ENCODE measurements around the gene HEBP1.
"Not testable (repeated sequence)": the region's sequence is repeated elsewhere in the genome, so short reads cannot be mapped to it uniquely, and the experiment has no call there.

Gene HEBP1, protein sequence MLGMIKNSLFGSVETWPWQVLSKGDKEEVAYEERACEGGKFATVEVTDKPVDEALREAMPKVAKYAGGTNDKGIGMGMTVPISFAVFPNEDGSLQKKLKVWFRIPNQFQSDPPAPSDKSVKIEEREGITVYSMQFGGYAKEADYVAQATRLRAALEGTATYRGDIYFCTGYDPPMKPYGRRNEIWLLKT

DNA sequence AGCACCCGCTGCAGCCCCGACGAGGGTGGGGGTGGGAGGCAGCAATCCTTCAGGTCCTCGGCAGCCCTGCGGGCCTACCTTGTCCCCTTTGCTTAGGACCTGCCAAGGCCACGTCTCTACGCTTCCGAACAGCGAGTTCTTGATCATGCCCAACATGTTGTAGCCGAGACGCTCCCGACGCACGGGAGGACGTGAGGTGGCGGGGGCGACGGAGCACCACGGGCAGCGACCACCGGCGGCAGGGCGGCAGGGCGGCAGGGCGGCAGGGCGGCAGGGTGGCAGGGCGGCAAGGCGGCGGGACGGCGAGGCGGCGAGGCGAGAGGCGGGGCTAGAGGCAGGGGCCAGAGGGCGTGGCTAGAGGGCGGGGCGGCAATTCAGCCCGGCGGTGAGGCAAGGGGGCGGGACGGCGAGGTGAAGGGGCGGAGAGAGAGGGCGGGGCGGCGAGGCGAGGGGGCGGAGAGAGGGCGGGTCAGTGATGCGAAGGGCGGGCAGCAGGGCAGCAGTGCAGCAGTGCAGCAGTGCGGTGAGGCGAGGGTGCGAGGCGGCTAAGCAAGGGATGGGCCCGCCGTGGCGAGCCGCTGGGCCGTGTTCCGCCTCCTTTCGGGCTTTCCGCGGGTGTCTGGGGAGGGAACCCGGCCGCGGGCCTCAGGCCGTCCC is at the start of gene HEBP1:
HEBP1 (minus strand) TSS at position 307 of the 657 bp plus-strand sequence; CDS start at position 156, 151 bp downstream.
- no peak for FAIRE-seq

DNA sequence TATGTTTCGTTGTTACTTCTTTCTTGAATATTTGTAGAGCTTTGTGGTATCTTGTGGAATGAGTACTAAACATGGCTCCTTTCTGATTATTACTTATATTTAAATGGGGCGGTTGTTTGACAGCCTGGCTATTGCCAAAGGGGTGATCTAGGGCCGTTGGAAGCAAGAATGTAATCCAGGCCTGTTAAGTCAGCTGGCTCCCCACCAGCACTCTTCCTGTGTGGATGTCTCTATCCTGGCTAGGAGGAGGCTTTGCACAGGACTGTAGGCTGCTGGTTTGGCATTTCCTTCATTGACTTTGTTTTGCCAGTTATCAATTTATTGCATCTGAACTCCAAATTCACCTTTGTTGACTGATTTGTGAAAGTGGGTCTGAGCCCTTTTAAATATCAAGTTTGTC is 49.8 kb upstream of the HEBP1 start:
- no peak for FAIRE-seq

DNA sequence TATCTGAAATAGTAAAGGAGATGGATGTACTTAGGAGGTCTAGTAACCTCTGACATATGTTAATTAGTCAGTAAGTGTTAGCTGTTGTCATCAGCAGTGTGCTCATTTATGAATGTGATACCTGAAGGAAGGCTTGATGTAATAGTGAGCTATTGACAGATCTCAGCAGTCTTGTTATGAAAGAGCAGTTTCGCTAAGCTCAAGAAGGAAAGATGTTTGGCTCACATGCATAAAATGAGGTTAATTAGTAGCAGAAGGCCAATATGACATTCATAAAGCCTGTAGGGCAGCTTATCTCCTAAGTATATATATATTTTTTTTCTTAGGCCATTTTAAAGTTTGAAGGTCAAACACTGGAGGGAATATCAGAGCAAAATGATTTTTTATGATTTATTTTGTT is 46.9 kb upstream of the HEBP1 start:
- no peak for FAIRE-seq

DNA sequence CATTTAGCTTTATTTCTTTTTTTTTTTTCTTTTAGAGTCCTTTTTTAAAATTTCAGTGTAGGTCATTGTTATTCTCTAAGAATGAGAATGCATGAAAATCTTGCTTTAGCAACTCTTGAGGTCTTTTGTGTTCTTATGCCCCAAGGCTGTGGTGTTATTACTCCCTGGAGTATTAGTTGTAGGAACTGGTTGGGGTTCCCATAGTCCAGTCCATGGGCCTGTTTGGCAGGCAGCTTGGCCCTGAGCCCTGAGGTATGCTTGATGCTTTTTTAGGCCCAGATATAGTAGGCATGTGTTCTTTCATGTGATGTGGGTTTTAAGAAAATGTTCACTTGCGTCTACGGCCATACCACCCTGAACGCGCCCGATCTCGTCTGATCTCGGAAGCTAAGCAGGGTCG is 45.8 kb upstream of the HEBP1 start:
- no peak for FAIRE-seq

DNA sequence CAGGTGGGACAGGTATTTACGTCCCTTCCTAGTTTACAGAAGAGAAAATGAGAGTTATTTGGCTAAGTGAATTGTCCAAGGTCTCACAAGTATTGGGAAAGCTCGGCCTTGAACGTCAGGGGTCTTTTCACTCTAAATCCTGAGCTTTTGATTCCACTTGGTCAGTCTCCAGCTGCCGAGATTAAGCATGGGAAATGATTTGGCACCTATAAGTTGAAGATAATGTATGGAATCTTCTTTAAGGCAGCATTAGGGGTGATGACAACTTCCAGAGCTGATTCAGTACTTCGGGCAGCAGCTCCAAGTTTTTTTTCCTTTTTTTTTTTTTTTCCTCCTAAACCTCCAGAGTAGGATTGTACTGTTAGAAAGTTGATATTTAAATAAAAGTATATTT is 44.8 kb upstream of the HEBP1 start:
- FAIRE-seq, result no peak

DNA sequence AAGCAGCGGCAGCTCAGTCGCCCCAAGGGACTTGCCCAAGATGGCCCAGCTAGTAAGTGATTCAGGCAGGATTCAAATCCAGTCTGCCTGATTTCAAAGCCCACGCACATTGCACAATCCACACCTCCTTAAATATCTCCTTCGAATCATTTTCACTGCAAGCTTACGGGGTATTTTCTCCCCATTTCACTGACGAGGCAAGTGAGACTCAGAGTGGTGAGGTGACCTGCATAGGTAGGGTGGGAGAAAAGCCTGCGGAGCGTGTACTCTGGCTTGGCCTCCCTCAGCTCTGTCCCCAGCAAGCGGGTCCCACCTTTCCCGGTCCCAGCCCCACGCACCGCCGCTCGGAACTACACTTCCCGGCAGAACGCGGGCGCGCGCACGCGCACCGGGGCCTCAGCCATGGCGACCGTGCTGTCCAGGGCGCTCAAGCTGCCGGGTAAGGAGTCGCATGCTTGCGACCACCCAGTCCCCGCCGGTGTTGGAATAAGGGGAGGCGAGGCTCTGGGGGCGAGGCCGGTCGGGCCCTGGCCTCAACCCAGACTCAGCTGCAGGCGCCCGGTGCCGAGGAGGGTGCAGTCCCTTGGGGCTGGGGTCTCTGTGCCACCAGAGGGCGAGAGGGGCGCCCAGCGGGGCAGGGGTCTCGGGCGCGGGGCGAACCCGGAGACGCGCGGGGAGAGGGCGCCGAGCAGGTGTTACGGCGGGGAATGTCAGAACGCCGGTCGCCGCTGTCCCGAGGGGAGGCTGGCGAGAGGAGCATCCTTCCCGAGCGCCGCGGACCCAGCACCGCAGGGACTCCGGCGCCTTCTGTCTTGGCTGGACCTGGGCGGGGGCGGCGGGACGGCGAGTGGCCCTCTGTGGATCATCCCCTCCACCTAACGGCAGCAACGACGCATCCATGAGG is 44.2 kb upstream of the HEBP1 start, which contains the start of gene FAM234B:
FAM234B (plus strand) TSS at position 380 of the 904 bp plus-strand sequence; CDS start at position 403, 23 bp downstream.
- FAIRE-seq, result no peak

DNA sequence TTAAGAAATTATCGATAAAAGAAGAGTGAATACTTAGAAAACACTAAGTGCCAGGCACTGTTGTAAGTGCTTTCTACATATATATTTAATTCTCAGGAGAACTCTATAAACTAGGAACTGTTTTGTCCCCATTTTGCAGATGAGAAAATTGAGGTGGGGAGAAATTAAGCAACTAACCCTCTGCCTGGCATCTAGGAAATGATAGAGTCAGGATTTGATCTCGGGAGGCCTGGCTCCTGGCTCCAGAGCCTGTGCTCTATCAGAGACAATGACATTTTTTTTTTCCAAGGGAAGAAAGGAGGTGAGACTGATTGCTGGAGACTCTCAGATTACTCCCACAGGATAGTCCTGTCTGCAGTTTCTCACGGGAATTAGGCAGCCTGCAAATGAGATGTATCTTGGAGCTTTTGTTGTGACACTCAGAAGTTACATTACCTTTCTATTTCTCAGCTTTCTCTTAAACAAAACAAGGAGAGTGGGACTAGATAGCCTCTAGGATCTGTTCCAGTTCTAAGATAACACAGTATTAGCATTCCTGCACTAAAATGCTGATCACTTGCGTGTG is 42.7 kb upstream of the HEBP1 start:
- no peak for FAIRE-seq

DNA sequence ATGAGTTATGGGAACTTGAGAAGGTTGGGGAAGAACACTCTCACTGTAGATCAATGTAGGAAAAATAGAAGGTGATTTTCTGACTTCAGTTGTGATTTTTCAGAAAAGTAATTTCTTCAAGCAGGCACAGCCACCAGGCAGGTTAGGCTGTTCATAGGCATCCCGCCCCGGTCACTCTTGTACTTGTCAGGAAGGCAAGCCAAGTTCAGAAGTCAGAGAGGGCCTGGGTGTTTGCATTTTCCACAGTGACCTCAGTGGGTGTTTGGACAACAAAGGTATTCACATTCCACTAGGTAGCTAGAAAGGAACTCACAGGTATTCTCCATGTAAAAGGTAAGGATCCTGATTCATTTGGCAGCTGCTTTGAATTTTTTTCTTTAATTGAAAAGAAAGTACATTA is 41.2 kb upstream of the HEBP1 start:
- no peak for FAIRE-seq

DNA sequence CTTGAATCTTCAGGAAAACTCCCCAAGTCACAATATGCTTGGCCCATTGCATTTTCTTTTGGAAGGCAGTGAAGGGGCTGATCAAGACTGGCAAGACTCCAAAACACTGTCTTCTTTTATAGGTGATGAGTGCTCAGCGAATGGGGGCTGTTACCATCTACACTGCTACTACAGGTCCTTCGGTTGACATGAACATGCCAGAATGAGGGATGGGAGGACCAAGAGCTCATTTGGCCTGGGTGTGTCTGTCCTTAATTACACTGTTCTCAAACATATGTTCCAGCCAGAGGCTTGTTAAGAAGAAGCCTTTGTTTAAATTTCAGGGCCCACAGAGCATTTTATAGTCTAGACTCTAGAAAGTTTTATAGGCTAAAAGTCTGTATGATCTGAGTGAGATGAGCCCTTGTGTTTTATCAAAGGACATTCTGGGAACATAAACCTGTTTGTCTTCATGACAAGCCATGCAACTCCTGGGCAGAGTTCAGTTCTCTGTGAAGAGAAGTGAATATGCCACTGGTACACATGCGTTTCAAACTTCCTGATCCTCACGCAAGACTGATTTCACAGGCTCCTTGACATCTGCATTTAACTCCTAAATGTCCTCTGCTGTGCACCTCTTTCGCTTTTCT is 39.4 kb upstream of the HEBP1 start:
- FAIRE-seq, result no peak

DNA sequence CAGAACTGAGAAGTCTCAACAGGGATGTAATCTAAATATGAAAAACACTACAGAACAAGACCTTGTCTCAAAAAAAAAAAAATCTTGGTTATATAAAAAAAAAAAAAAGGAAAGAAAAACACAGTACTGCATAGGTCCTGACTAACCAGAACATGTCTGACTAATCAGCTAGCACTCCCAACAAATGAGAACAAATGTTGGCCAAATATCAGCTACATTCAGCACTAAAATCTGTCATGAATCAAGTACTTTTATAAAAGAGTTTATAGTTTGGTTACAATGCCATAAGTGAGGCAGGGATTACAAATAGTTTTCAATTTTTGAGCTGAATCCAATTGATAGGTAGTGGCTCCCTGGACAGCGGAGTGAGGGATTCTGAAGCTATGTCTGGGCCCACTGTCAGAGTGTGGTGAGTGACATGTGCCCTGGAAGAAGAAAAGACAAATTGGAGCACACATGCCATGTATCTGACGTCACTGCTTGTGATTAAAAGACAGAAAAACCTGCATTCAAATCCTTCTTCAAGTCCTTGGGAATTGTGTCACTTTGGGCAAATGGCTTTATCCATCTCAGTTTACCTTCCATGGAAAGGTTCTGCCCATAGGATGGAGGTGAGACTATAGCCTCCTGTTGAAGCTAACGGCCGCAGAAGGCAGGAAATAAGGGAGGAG is 38.6 kb upstream of the HEBP1 start:
- no peak for FAIRE-seq

DNA sequence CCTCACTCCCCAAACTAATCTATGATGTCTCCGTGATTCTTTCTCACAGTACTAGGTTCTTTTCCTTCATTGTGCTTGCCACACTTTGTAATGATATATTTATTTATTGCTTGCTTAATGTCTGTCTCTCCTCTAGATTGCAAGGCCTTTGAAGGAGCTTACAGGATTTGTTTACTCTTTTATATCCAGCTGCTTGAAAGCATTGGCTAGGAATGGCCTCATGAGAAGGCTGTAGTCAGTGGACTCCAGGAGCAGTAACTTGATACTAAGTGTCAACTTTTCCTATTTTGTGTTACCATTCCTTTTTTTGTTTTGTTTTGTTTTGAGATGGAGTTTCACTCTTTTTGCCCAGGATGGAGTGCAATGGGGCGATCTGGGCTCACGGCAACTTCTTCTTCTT is 36.8 kb upstream of the HEBP1 start:
- no peak for FAIRE-seq

DNA sequence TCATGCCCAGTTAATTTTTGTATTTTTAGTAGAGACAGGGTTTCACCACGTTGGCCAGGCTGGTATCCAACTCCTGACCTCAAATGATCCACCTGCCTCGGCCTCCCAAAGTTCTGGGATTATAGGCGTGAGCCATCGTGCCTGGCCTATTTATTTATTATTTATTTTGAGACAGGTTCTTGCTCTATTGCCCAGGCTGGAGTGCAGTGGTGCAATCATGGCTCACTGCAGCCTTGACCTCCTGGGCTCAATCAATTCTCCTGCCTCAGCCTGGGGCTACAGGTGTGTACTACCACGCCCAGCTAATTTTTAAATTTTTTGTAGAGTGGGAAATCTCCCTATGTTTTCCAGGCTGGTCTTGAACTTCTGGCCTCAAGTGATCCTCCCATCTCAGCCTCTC is 35.3 kb upstream of the HEBP1 start:
- not testable (repeated sequence) for FAIRE-seq

DNA sequence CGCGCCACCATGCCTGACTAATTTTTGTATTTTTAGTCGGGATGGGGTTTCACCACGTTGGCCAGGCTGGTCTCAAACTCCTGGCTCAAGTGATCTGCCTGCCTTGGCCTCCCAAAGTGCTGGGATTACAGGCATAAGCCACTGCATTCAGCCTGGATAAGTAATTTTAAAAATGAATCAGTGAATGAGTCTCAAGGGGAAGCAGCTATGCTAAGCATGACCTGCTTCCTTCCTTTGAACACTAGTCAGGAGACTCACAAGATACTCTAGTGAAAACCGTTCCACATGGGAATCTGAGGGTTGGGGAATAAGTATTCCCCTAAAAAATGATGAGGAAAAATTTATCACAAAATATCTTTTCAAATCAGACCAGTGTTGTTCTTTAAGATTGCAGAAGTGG is 33.4 kb upstream of the HEBP1 start:
- no peak for FAIRE-seq

DNA sequence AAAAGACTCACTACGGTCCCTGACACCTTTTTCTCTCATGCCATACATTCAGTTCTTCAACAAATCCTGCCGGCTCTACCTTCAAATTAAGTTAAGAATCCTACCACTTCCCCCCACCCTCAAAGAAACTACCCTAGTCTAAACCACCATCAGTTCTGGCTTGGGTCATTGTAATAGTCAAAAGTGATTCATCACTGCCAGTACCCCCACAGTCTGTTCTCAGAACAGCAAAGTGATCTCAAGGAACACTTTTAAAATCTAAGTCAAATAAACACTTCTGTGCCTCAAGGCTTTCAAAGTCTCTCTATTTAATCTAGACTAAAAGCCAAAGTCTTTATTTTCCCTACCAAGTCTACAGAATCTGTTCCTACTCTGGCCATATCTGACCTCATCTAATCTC is 32.1 kb upstream of the HEBP1 start:
- FAIRE-seq, result no peak

DNA sequence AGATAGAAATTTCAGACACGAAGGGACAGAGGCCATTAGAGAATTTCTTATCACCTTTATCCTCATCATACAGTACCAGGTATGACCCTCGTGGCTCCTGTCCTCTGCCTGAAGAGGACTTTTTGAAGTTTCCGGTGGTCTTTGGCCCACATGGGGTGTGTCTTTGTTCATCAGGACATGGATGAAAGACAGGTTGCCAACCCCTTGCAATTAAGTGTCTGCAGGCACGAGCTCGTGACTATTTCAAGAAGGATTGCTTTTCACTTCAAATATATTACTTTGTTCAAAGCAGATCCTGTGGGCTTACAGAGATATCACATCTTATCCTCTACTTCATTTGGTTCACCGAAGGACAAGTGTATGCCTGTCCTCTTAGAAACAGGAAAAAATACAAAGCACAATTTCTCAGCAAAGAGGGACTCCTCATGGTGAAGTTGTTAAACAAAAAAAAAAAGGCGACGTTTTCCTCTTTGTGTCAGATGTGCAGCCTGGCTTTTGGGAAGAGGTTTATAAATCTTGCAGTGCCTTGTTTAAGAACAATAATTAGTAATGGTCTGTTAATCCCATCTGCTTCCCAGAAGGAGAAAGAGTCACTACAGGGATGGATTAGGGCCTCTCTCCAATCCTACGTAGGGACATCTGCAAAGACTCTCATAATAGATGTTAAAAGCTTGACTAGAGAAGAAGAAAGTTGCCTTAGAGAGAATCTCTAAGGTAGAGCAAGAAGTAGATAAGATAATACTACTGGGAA is 30.7 kb upstream of the HEBP1 start:
- no peak for FAIRE-seq

DNA sequence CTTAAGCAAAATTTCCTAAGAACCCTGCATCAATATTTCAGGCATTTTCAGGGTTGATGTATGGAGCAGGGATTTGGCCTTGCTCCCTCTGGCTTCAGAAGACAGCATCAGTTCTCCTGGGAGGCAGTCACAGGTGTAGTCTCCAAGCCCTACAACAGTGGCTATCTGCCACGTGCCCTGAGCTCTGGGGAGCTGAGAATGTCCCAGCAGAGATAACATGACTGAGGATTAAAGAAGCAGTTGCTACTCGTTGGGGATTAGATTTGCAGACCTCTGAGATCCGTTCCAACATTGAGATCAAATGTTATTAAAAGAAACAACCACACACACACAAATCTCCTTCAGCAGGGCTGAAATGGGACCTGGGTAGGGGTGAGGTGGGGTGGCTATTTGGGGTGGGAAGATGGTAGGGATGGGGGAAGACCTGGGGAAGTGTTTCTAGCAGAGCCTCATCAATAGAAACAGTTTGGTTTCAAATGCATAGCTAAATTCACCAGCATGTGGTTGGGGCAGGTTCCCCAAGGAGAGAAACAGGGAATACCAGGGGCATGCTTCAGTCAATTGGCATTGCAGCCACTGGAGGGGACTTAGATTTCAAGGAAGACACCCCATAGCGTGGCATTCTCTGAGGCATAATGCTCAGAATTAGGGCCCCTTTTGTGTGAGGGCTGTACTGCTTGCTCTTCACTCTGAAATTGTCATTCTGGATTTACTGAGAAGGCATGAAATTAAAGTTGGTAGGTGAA is 28.9 kb upstream of the HEBP1 start:
- FAIRE-seq, result no peak

DNA sequence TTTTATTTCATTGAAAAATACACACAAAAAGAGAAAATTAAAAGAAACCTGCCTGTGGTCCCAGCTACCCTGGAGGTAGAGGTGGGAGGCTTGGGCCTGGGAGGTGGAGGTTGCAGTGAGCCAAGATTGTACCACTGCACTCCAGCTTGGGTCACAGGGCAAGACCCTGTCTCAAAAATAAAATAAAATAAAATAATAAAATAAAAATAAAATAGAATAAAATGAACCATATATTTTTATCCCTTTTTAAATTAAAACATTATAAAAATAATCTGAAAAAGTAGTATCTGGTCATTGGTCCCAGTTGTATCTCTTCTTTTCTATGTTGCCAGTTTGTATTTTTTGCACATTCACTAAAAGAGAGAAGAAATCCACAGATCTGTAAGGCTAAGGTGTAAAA is 27.4 kb upstream of the HEBP1 start:
- no peak for FAIRE-seq

DNA sequence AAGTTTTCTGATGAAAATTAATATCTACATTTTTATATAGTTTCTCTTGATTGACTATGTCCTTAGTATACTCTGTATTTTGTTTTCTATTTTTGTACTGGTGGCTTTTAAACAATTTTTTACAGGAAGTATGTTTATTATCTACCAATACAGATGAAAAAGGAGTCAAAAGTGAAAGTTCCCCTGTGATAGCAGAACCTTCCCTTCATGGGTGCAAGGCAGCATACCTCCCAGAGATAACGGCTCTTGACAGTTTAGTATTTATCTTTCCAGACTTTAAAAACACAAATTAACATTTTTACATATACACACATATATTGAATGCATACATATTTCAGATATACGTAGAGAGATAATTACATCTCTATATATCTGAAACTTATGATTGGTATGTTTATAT is 27.0 kb upstream of the HEBP1 start:
- FAIRE-seq, result no peak

DNA sequence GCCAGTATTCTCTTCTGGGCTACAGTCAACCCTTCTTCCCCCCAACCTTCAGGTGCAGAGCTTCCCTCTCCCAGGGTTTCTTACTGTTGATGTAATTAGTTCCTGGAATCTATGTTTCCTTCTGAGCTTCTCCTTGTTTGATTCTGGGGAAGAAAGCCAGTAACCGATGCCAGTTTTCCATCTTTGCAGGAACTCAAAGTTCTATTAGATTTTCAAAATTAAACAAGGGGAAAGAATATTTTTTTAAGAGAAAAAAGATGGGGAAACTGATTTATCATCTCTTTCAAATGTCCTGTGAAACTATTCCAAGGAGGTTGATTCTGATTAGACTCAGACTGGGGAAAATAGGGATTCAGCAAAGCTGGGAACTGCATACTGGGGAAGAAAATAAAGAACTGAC is 26.2 kb upstream of the HEBP1 start:
- FAIRE-seq, result no peak

DNA sequence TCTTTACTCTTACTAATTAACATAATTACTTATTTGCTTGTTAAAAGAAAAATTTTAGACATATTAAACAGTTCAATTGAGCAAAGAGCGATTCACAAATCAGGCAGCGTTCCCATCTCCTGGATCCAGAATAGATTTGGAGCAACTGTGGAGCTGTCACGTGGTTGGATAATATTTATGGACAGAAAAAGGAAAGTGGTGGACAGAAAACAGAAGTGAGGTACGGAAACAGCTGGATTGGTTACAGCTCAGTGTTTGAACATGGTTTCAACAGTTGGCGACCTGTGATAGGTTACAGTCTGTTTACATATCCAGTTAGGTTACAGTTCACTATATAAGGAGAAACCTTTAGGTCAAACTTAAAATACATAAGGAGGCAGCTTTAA is 24.5 kb upstream of the HEBP1 start:
- FAIRE-seq, result no peak
